Measurements from ENCODE around the gene ABCA10.
"Not testable (repeated sequence)": the region's sequence is repeated elsewhere in the genome, so short reads cannot be mapped to it uniquely, and the experiment has no call there.

ABCA10 gene

DNA sequence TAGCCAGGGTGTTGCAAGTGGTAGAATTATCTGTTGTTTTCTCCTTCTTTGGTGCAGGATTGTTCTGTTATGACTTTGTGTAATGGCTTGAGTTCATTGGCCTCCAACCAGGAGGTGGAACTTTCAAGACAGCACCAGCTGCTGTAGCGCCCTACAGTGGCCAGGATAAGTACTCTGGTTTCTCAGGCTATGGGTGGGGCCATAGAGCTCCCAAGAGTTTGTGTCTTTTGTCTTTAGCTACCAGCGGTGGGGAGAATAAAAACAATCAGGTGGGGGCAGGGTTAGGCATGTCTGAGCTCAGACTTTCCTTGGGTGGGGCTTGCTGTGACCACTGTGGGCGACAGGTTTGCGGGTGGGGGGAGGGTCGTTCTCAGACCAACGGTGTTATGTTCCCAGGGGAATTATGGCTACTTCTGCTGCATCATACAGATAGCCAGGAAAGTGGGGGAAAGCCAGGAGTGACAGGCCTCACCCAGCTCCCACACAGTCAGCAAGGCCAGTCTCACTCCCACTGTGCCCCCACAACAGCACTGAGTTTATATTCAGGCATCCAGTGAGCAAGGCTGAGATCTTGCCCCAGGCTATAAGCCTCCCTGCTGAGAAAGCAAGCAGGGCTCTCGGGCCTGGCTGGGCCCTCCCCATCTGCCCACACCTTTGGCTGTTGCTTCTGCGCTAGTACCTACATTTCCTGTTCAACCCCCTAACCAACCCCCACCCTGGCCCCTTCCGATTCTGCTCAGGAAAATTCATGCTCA is 15.4 kb downstream of the ABCA10 start:
- no peak for DNase-seq
- Mint-ChIP-seq H3K4me1 (peaks cover 2 to 9% of the 10 kb centered on the region in 2 donors), H3K4me3 (no peak overlapping the region), H3K27me3 (no peaks in the 10 kb centered on the region), H3K36me3 (peaks cover 3 to 5% of the 10 kb centered on the region in 2 donors), H3K27ac (no peak overlapping the region), H3K9me3 (peaks cover 0 to 5% of the 10 kb centered on the region in 2 donors)
- no peak for ATAC-seq (replicated peaks)

DNA sequence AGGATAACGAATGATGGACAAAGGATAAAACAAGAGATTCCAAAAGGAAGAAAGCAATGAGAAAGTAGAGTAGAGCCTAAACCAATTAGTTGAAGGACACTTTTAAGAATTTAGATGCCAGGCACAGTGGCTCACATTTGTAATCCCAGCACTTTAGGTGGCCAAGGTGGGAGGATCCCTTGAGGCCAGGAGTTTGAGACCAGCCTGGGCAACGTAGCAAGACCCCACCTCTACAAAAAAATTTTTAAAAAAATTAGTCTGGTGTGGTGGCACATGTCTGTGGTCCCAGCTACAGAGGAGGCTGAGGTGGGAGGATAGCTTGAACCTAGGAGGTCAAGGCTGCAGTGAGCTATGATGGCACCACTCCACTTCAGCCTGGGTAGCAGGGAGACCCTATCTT is 20.0 kb downstream of the ABCA10 start:
- Mint-ChIP-seq H3K9me3 (peaks cover 0 to 5% of the 10 kb centered on the region in 2 donors), H3K4me3 (no peak overlapping the region), H3K27me3 (no peaks in the 10 kb centered on the region), H3K27ac (no peak overlapping the region), H3K4me1 (peaks cover 2 to 9% of the 10 kb centered on the region in 2 donors), H3K36me3 (peaks cover 3 to 5% of the 10 kb centered on the region in 2 donors)
- no peak for DNase-seq
- no peak for ATAC-seq (replicated peaks)

DNA sequence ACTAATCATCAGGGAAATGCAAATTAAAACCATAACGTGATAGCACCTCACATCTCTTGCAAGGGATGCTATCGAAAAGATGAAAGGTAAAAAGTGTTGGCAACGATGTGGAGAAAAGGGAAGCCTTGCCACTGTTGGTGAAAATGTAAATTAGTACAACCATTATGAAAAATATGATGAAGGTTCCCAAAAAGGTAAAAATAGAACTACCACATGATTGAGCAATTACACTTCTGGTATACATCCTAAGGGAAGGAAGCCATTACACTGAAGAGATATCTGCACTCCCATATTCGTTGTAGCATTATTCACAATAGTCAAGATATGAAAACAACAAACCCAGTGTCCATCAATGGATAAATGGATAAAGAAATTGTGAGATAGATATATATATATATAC is 21.5 kb downstream of the ABCA10 start:
- Mint-ChIP-seq H3K27ac (no peak overlapping the region), H3K4me3 (no peak overlapping the region), H3K36me3 (peaks cover 0 to 3% of the 10 kb centered on the region in 2 donors), H3K27me3 (no peaks in the 10 kb centered on the region), H3K9me3 (peaks cover 0 to 2% of the 10 kb centered on the region in 2 donors), H3K4me1 (peaks cover 2 to 9% of the 10 kb centered on the region in 2 donors)
- DNase-seq (no peak), ATAC-seq (replicated peaks) (no peak)

DNA sequence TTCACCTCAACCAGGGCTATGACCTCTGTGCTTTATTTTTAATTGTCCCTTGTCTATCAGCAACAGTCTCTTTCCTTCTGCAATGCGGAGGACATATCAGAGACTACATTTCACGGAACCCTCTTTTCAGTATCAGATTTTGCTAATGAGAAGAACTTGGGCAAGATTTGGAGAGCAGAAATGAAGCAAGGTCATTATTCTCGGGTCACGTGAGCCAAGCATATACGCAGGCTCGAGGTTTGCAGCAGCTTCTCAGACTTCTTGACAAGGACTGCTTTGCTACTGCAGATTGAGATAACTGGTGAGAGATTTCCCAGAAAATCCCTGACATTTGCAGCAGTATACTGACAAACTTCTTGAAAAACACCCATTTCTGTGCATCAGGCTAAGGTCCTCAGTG is 30.4 kb downstream of the ABCA10 start:
- no peak overlapping the region for H3K27ac Mint-ChIP-seq
- H3K4me3 Mint-ChIP-seq = no peak overlapping the region
- ATAC-seq (replicated peaks) (no peak), DNase-seq (no peak)
- H3K36me3 Mint-ChIP-seq = peaks cover 0 to 7% of the 10 kb centered on the region in 2 donors
- H3K27me3 Mint-ChIP-seq = peaks cover 0 to 5% of the 10 kb centered on the region in 2 donors
- H3K4me1 Mint-ChIP-seq = no peaks in the 10 kb centered on the region
- peaks cover 0 to 1% of the 10 kb centered on the region in 2 donors for H3K9me3 Mint-ChIP-seq

DNA sequence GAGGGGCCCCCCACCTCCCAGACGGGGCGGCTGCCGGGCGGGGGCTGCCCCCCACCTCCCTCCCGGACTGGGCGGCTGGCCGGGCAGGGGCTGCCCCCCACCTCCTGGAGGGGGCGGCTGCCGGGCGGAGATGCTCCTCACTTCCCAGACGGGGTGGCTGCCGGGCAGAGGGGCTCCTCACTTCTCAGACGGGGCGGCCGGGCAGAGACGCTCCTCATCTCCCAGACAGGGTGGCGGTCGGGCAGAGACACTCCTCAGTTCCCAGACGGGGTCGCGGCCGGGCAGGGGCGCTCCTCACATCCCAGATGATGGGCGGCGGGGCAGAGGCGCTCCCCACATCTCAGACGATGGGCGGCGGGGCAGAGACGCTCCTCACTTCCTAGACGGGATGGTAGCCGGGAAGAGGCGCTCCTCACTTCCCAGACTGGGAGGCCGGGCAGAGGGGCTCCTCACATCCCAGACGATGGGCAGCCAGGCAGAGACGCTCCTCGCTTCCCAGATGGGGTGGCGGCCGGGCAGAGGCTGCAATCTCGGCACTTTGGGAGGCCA is 32.4 kb downstream of the ABCA10 start:
- not testable (repeated sequence) for DNase-seq; H3K9me3 Mint-ChIP-seq; H3K36me3 Mint-ChIP-seq; H3K4me1 Mint-ChIP-seq; H3K27ac Mint-ChIP-seq; H3K27me3 Mint-ChIP-seq; H3K4me3 Mint-ChIP-seq; ATAC-seq (replicated peaks)

DNA sequence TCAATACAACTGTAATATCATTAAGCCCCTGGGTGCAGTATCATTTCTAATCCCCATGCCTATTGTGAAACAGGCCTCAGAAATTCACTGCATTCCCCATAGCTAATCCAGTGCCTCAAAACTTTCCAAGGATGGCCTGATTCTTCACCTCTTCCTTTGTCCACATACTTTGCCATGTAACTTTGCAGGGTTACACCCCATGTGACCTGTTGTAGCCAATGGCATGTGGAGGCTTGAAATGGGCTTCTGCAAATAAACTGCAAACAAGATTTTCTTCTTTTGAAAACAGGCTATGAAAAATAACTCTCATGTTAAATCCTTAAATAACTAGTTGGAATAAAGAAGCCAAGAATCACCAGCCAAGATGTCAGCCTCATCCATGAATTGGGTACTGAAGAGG is 35.9 kb downstream of the ABCA10 start:
- Mint-ChIP-seq H3K27me3 (no peaks in the 10 kb centered on the region), H3K27ac (no peak overlapping the region), H3K36me3 (peaks cover 0 to 7% of the 10 kb centered on the region in 2 donors), H3K9me3 (peaks cover 0 to 1% of the 10 kb centered on the region in 2 donors), H3K4me3 (no peak overlapping the region), H3K4me1 (no peaks in the 10 kb centered on the region)
- DNase-seq = no peak
- ATAC-seq (replicated peaks) = no peak

DNA sequence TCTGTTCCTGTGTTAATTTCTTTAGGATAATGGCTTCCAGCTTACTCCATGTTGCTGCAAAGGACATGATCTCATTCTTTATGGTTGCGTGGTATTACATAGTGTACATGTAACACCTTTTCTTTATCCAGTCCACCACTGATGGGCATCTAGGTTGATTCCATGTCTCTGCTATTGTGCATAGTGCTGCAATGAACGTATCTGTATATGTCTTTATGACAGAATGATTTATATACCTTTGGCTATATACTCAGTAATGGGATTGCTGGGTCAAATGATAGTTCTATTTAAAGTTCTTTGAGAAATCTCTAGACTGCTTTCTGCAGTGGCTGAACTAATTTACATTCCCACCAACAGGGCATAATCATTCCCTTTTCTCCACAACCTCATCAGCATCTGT is 39.8 kb downstream of the ABCA10 start:
- DNase-seq (no peak), ATAC-seq (replicated peaks) (no peak)
- Mint-ChIP-seq H3K27me3 (no peaks in the 10 kb centered on the region), H3K27ac (no peak overlapping the region), H3K4me3 (no peak overlapping the region), H3K4me1 (no peaks in the 10 kb centered on the region), H3K36me3 (no peaks in the 10 kb centered on the region), H3K9me3 (no peaks in the 10 kb centered on the region)

DNA sequence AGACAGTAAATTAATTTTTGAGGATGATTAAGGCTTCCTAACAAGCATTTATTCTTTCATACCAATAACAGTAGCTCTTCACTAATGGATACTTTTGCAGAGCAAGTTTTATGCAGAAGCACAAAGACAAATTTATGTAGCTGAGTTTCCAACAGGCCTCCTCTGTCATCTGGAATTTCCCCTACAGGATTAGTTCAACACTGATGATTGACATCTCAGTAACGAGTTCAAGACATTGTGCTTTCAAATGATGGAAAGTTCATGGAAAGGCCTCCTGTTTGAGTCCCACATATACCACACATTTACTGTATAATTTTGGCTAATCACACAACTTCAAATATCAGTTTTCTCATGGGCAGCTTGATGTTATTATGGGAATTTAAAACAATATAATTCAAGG is 40.6 kb downstream of the ABCA10 start:
- peaks cover 0 to 5% of the 10 kb centered on the region in 2 donors for H3K4me1 Mint-ChIP-seq
- no peak for ATAC-seq (replicated peaks)
- no peaks in the 10 kb centered on the region for H3K9me3 Mint-ChIP-seq
- no peaks in the 10 kb centered on the region for H3K36me3 Mint-ChIP-seq
- no peak overlapping the region for H3K4me3 Mint-ChIP-seq
- DNase-seq = no peak
- no peaks in the 10 kb centered on the region for H3K27me3 Mint-ChIP-seq
- no peak overlapping the region for H3K27ac Mint-ChIP-seq

DNA sequence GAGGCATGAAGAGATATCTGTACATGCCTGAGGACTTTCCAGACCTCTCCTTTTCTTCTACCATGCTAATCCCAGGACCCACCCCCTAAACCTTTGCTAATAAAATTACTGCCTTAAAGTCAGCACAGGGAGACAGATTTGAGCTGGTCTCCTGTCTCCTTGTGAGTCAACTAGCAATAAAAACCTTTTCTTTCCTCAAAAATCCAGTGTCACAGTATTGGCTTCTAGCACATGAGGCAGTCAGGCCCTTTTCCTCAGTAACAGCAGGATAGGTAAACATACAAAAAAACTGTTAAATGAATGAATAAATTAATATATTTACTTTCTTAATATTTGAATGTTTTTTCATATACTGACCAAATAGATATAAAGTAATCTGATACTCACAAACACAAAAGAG is 41.3 kb downstream of the ABCA10 start:
- no peaks in the 10 kb centered on the region for H3K27me3 Mint-ChIP-seq
- peaks cover 0 to 5% of the 10 kb centered on the region in 2 donors for H3K4me1 Mint-ChIP-seq
- no peak overlapping the region for H3K4me3 Mint-ChIP-seq
- H3K9me3 Mint-ChIP-seq = no peaks in the 10 kb centered on the region
- H3K27ac Mint-ChIP-seq = no peak overlapping the region
- DNase-seq (no peak), ATAC-seq (replicated peaks) (no peak)
- no peaks in the 10 kb centered on the region for H3K36me3 Mint-ChIP-seq

DNA sequence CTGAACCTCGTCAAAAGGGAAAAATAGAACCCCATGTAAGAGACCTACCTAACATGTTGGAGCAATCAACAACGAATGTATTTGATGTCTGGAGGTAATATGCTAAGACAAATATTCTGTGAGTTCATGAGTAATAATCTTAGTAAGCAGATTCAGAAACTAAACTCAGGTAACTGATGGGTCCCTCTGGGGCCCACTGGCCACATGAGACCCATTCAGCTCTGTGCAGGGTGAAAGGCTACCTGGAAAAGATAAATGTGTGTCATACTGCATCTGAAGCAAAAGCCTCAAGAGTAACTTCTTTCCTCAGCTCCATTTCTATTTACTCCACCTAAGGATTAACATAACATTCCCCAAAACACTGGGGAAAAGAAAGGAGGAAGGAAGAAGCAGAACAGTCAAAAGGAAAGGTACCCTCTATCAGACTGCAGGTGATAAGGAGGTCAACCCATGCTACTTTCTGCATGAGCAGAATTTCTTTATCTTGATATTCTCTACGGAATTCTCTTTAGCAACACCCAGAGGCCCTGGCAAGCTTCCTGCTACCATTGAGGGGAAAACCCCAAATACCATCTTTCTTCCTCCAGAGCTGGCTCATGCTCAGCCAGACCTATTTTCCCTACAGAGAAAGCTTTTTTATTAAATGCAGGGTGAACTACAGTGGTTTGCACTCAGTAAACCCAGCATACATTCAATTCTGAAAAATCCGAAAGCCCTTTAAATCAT is 49.2 kb downstream of the ABCA10 start:
- Mint-ChIP-seq H3K27me3 (no peaks in the 10 kb centered on the region), H3K27ac (no peak overlapping the region), H3K4me3 (no peak overlapping the region), H3K4me1 (peaks cover 11 to 31% of the 10 kb centered on the region in 2 donors), H3K36me3 (peaks cover 0 to 3% of the 10 kb centered on the region in 2 donors), H3K9me3 (no peaks in the 10 kb centered on the region)
- DNase-seq (no peak), ATAC-seq (replicated peaks) (peak; percentile 51 to 57)

DNA sequence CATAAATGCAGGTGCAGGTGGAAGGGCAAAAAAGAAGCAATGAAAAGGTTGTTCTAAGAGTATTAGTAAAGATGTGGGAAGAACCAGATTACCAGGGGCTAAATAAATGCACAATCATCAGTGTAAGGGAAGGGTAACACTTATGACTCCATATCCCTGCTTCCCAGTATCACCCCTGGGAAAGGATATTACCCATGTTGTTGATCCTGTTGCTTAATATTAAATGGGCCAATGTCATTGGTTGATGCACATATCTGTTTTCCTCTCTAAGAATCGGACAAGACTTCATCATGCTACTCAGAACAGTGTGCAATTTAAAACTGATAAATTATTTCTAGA is 52.2 kb downstream of the ABCA10 start:
- no peak for DNase-seq
- H3K27me3 Mint-ChIP-seq = no peaks in the 10 kb centered on the region
- no peaks in the 10 kb centered on the region for H3K9me3 Mint-ChIP-seq
- H3K27ac Mint-ChIP-seq = no peak overlapping the region
- peaks cover 11 to 26% of the 10 kb centered on the region in 2 donors for H3K4me1 Mint-ChIP-seq
- H3K4me3 Mint-ChIP-seq = no peak overlapping the region
- H3K36me3 Mint-ChIP-seq = peaks cover 0 to 3% of the 10 kb centered on the region in 2 donors
- ATAC-seq (replicated peaks) = no peak

DNA sequence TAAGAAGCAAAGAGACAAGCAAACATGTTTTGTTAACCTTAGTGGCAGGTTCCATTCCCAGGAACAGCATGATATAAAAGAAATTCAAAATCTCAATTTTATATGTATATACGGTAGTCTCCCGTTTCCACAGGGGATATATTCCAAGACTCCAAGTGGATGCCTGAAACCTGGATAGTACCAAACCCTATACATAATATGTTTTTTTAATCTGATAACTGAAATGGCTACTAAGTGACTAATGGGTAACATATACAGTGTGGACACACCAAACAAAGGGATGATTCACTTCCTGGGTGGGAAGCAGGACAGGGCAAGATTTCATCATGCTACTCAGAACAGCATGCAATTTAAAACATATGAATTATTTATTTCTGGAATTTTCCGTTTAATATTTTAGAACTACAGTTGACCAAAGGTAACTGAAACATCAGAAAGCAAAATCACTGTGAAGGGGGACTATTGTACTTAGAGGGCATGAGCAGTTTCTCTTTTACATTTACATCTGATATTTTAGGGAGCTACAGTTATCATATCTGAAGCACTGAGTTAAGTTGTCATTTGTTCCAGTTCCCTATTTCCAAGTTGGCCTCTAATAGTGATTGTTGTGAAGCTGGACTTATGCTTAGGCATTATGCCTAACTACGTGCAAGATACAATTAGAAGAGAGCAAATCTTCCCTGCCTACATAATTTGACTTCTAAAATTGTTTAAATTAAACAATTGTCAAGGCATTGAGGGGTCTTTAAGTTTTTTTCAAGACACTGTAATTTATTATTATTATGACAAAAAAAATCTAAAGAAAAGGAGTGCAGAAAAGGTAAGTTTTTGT is 52.8 kb downstream of the ABCA10 start:
- no peaks in the 10 kb centered on the region for H3K27me3 Mint-ChIP-seq
- ATAC-seq (replicated peaks) (peak; percentile 50 to 57), DNase-seq (no peak)
- no peaks in the 10 kb centered on the region for H3K36me3 Mint-ChIP-seq
- H3K27ac Mint-ChIP-seq = no peak overlapping the region
- H3K4me3 Mint-ChIP-seq = no peak overlapping the region
- H3K4me1 Mint-ChIP-seq = peaks cover 11 to 26% of the 10 kb centered on the region in 2 donors
- no peaks in the 10 kb centered on the region for H3K9me3 Mint-ChIP-seq

DNA sequence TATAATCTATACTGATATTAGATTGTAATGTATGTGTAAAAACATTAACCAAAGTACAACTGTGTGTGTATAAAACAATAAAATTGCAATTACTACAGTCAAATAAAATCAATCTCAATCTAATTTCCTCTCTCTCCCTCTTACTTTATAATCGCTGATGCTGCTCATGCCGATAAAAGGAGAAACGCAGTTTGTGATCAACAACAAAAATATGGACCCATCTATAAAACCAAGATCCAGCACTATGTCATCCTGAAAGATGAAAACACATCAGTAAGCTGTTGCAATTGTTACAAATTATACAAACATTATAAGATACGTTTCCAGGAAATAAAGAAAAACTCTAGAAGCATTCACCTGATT is 53.4 kb downstream of the ABCA10 start:
- Mint-ChIP-seq H3K36me3 (no peaks in the 10 kb centered on the region), H3K27me3 (no peaks in the 10 kb centered on the region), H3K4me1 (peaks cover 13 to 30% of the 10 kb centered on the region in 2 donors), H3K9me3 (no peaks in the 10 kb centered on the region), H3K27ac (no peak overlapping the region), H3K4me3 (no peak overlapping the region)
- ATAC-seq (replicated peaks) = no peak
- DNase-seq = no peak

DNA sequence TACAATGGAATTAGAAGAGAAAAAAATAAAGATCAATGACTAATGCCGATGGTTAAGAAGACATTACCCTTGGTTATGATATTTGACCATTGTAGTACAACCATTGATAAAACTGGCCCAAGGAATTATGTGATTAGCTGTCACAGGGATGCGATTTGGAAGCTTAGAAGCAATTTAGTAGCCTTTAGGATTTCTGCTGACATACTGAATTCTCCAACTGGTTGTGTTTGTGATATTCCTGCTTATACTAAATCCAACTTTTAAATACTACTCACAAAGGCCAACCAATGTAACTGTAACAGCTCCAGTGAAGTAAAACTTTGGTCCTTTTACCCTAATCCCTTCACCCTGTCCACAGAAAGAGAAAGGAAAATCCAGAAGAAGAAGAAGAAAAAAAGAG is 55.5 kb downstream of the ABCA10 start:
- no peak for ATAC-seq (replicated peaks)

More for the DNA sequence above, 55.5 kb downstream of the ABCA10 start:
- no peak for DNase-seq
- no peak overlapping the region for H3K27ac Mint-ChIP-seq
- H3K4me1 Mint-ChIP-seq = peaks cover 12 to 21% of the 10 kb centered on the region in 2 donors
- no peaks in the 10 kb centered on the region for H3K36me3 Mint-ChIP-seq
- H3K9me3 Mint-ChIP-seq = peaks cover 0 to 1% of the 10 kb centered on the region in 2 donors
- H3K27me3 Mint-ChIP-seq = no peaks in the 10 kb centered on the region
- H3K4me3 Mint-ChIP-seq = no peak overlapping the region

Measured in stimulated activated naive B cell treated with anti-CD40 and anti-IgM and Interleukin-4, amounts not matched to agents 10 μg/mL and 1 μg/mL and 100 μg/mL, for 72 hours (primary cell).